Dermis blood vessel endothelial cell (primary cell): ENCODE measurements around the gene HRAS. TPM values are rescaled to one million over a fixed set of nuclear protein-coding genes. Genes with fewer than 3 reads are reported as not detected.

Experiments used
- DNase-seq: peaks from one replicate; pipeline ENCODE4 v3.0.0; 2010
- total RNA-seq: library from RNA; depleted of rRNA; stranded (reverse); fragments of >200 nt; gene quantifications from 2 replicates; pipeline ENCODE4 v1.2.3, GENCODE V29; 2014

Gene HRAS
- total RNA-seq, 1 donor from 2014 or later, result 51.6 TPM

- DNase-seq, result peak; percentile 24
Observed at GRCh38 chr11:507727-508515, 27.5 kb downstream of the HRAS start.

- DNase-seq, result peak; percentile 98
Observed at GRCh38 chr11:506995-507726, 28.2 kb downstream of the HRAS start, which contains the start of gene RNH1. TSS of gene RNH1 (minus strand) at chr11:507242. CDS start at chr11:502162, 5,080 bp downstream.

GRCh38 chr11:506238-506994 lies 29.0 kb downstream of the HRAS start:
- DNase-seq, result peak; percentile 99

GRCh38 chr11:504994-505344 lies 30.4 kb downstream of the HRAS start:
- DNase-seq, result no peak

- peak; percentile 54 for DNase-seq
Observed at GRCh38 chr11:504053-504993, 31.1 kb downstream of the HRAS start.

GRCh38 chr11:503179-503981 lies 32.0 kb downstream of the HRAS start:
- DNase-seq, result peak; percentile 39

GRCh38 chr11:502288-503178 lies 32.8 kb downstream of the HRAS start:
- no peak for DNase-seq

- no peak for DNase-seq
Observed at GRCh38 chr11:501683-502287, 33.6 kb downstream of the HRAS start.

- no peak for DNase-seq
Observed at GRCh38 chr11:501001-501682, 34.2 kb downstream of the HRAS start.

GRCh38 chr11:499201-500076 lies 35.9 kb downstream of the HRAS start:
- DNase-seq, result no peak

- no peak for DNase-seq
Observed at GRCh38 chr11:498297-499181, 36.8 kb downstream of the HRAS start.

- DNase-seq, result no peak
Observed at GRCh38 chr11:497565-498296, 37.6 kb downstream of the HRAS start.

- no peak for DNase-seq
Observed at GRCh38 chr11:496834-497564, 38.4 kb downstream of the HRAS start.

- peak; percentile 49 for DNase-seq
Observed at GRCh38 chr11:495537-495931, 39.8 kb downstream of the HRAS start.

- no peak for DNase-seq
Observed at GRCh38 chr11:494761-495536, 40.4 kb downstream of the HRAS start.
